Neural progenitor cell (in vitro differentiated cells): Measurements from ENCODE around the gene PPAT. TPM values are rescaled to one million over a fixed set of nuclear protein-coding genes. Genes with fewer than 3 reads are reported as not detected.

Source experiments
- DNase-seq: peaks from one replicate; pipeline ENCODE4 v3.0.0-alpha.2; 2016; ENCODE audit warnings: low spot score
- H2AFZ ChIP-seq: fragments of 200-600 bp; sonication (generic); replicated peaks from 2 replicates; pipeline ENCODE4 v1.6.1; 2016; ENCODE audit warnings: antibody characterized with exemption
- H3F3A ChIP-seq: fragments of 200-600 bp; sonication (generic); 2 replicates; pipeline ENCODE4 v1.6.1; 2016; ENCODE audit warnings: antibody characterized with exemption, low read depth
- H3K27ac ChIP-seq: fragments of 200-600 bp; sonication (generic); 2 replicates; pipeline ENCODE4 v1.5.1; 2016; ENCODE audit warnings: mild to moderate bottlenecking
- H3K27me3 ChIP-seq: fragments of 200-600 bp; sonication (generic); 2 replicates; pipeline ENCODE4 v1.6.1; 2016; ENCODE audit warnings: mild to moderate bottlenecking, moderate library complexity
- H3K36me3 ChIP-seq: fragments of 200-600 bp; sonication (generic); 2 replicates; pipeline ENCODE4 v1.5.1; 2016
- H3K4me1 ChIP-seq: fragments of 200-600 bp; sonication (generic); 2 replicates; pipeline ENCODE4 v1.6.1; 2016; ENCODE audit warnings: mixed run types
- H3K4me2 ChIP-seq: fragments of 200-600 bp; sonication (generic); 2 replicates; pipeline ENCODE4 v1.6.1; 2016
- H3K4me3 ChIP-seq: fragments of 200-600 bp; sonication (generic); 2 replicates; pipeline ENCODE4 v1.5.1; 2016
- H3K79me2 ChIP-seq: fragments of 200-600 bp; sonication (generic); 2 replicates; pipeline ENCODE4 v1.6.1; 2016; ENCODE audit warnings: low read depth
- H3K9ac ChIP-seq: fragments of 200-600 bp; sonication (generic); 2 replicates; pipeline ENCODE4 v1.6.1; 2016
- H3K9me3 ChIP-seq: fragments of 200-600 bp; sonication (generic); 2 replicates; pipeline ENCODE4 v1.5.1; 2016; ENCODE audit warnings: low read depth
- H4K20me1 ChIP-seq: fragments of 200-600 bp; sonication (generic); 2 replicates; pipeline ENCODE4 v1.6.1; 2016; ENCODE audit warnings: low read depth
- H3K27ac Mint-ChIP-seq: 3 replicates; pipeline ENCODE4 v1.8.0; 2021; ENCODE audit warnings: mixed read lengths
- H3K27me3 Mint-ChIP-seq: 2 replicates; pipeline ENCODE4 v1.8.0; 2022; ENCODE audit warnings: low read depth, mild to moderate bottlenecking, inconsistent platforms, moderate library complexity, mixed read lengths; ENCODE audit not compliant: insufficient read depth
- H3K36me3 Mint-ChIP-seq: 3 replicates; pipeline ENCODE4 v1.8.0; 2021; ENCODE audit warnings: mixed read lengths
- H3K4me1 Mint-ChIP-seq: 3 replicates; pipeline ENCODE4 v1.8.0; 2021; ENCODE audit warnings: mixed read lengths
- H3K4me3 Mint-ChIP-seq: 3 replicates; pipeline ENCODE4 v1.8.0; 2021; ENCODE audit warnings: mild to moderate bottlenecking, moderate library complexity, mixed read lengths
- H3K9me3 Mint-ChIP-seq: 3 replicates; pipeline ENCODE4 v1.8.0; 2020; ENCODE audit warnings: mixed read lengths
- EZH2 ChIP-seq: fragments of 200-600 bp; sonication (generic); IDR thresholded peaks from 2 replicates; pipeline ENCODE4 v1.6.1; 2017; ENCODE audit warnings: antibody characterized with exemption, mild to moderate bottlenecking, moderate library complexity
- EZH2phosphoT487 ChIP-seq: fragments of 200-600 bp; sonication (generic); IDR thresholded peaks from 2 replicates; pipeline ENCODE4 v1.6.1; 2017; ENCODE audit warnings: antibody characterized with exemption
- total RNA-seq: library from RNA; depleted of rRNA; stranded (reverse); fragments of >200 nt; gene quantifications from 2 replicates; pipeline ENCODE4 v1.2.3, GENCODE V29; 2015; ENCODE audit warnings: low replicate concordance
- TF ChIP-seq, protein P1 (sequence below): fragments of 200-600 bp; sonication (generic); IDR thresholded peaks from 2 replicates; pipeline ENCODE4 v1.5.1; 2017; ENCODE audit warnings: antibody characterized with exemption, mild to moderate bottlenecking

The PPAT gene
- total RNA-seq, 1 donor from 2014 or later: 108 TPM

DNA sequence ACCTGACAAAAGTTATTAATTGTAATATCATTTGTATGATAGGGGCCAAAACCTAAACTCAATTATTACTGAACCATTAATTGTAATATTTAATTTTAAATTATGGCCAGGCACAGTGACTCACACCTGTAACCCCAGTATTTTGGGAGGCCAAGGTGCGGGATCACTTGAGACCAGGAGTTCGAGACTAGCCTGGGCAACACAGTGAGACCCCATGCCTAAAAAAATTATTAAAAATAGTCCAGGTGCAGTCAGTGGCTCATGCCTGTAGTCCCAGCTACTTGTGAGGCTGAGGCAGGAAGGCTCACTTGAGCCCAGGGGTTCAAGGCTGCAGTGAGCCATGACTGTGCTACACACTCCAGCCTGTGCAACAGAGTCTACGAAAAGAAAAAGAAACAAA, 18.0 kb downstream of the PPAT start:
- no peak for DNase-seq
- H3K4me2 ChIP-seq: no peak overlapping the region
- H3K27me3 Mint-ChIP-seq: no peaks in the 10 kb centered on the region
- H3K4me3 ChIP-seq: no peak overlapping the region
- no peak overlapping the region for H3K4me3 Mint-ChIP-seq
- H3K9me3 Mint-ChIP-seq: no peaks in the 10 kb centered on the region
- H4K20me1 ChIP-seq: peaks cover 36% of the 10 kb centered on the region
- H3K27ac ChIP-seq: no peak overlapping the region
- H3K27ac Mint-ChIP-seq: no peak overlapping the region
- TF ChIP-seq EZH2: no peak
- TF ChIP-seq, protein P1, sequence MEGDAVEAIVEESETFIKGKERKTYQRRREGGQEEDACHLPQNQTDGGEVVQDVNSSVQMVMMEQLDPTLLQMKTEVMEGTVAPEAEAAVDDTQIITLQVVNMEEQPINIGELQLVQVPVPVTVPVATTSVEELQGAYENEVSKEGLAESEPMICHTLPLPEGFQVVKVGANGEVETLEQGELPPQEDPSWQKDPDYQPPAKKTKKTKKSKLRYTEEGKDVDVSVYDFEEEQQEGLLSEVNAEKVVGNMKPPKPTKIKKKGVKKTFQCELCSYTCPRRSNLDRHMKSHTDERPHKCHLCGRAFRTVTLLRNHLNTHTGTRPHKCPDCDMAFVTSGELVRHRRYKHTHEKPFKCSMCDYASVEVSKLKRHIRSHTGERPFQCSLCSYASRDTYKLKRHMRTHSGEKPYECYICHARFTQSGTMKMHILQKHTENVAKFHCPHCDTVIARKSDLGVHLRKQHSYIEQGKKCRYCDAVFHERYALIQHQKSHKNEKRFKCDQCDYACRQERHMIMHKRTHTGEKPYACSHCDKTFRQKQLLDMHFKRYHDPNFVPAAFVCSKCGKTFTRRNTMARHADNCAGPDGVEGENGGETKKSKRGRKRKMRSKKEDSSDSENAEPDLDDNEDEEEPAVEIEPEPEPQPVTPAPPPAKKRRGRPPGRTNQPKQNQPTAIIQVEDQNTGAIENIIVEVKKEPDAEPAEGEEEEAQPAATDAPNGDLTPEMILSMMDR: no peak
- TF ChIP-seq EZH2phosphoT487: no peak
- peaks cover 9% of the 10 kb centered on the region for H3K36me3 Mint-ChIP-seq
- H3K27me3 ChIP-seq: no peaks in the 10 kb centered on the region
- H3K79me2 ChIP-seq: peaks cover 100% of the 10 kb centered on the region
- no peaks in the 10 kb centered on the region for H3K36me3 ChIP-seq
- no peaks in the 10 kb centered on the region for H3F3A ChIP-seq
- no peak overlapping the region for H2AFZ ChIP-seq
- H3K9me3 ChIP-seq: no peaks in the 10 kb centered on the region
- H3K9ac ChIP-seq: no peak overlapping the region
- H3K4me1 Mint-ChIP-seq: peaks cover 2% of the 10 kb centered on the region
- H3K4me1 ChIP-seq: no peaks in the 10 kb centered on the region

DNA sequence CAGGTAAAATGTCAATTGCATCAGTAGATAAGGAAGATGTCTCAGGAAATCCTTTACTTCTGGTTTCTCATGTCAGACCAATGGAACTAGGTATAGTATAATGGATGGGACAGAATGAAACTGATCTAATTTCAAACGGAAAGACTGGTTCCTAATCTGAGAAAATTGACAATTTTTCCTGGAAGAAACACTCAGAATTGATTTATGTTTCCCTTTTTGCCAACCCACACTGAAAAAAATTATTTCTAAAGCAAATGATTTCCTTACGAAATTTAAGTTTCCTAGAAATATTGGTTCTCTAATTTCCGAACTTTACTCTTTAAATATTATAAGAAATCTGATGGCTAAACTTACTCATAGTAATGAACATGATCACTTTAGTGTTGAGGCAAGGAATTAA, 19.1 kb downstream of the PPAT start:
- Histone ChIP-seq H3K9me3 (no peaks in the 10 kb centered on the region), H3K9ac (no peak overlapping the region), H3F3A (peaks cover 3% of the 10 kb centered on the region), H3K4me1 (peaks cover 6% of the 10 kb centered on the region), H3K27me3 (no peaks in the 10 kb centered on the region), H3K36me3 (no peaks in the 10 kb centered on the region), H3K27ac (peak overlapping the region; percentile 1), H4K20me1 (peaks cover 46% of the 10 kb centered on the region), H3K4me3 (no peak overlapping the region), H3K79me2 (peaks cover 100% of the 10 kb centered on the region), H3K4me2 (no peak overlapping the region), H2AFZ (no peak overlapping the region)
- Mint-ChIP-seq H3K27me3 (no peaks in the 10 kb centered on the region), H3K9me3 (no peaks in the 10 kb centered on the region), H3K4me3 (no peak overlapping the region), H3K27ac (no peak overlapping the region), H3K36me3 (peaks cover 6% of the 10 kb centered on the region), H3K4me1 (peaks cover 7% of the 10 kb centered on the region)
- DNase-seq: no peak
- TF ChIP-seq EZH2phosphoT487: no peak
- no peak for TF ChIP-seq EZH2
- TF ChIP-seq, protein P1: no peak

DNA sequence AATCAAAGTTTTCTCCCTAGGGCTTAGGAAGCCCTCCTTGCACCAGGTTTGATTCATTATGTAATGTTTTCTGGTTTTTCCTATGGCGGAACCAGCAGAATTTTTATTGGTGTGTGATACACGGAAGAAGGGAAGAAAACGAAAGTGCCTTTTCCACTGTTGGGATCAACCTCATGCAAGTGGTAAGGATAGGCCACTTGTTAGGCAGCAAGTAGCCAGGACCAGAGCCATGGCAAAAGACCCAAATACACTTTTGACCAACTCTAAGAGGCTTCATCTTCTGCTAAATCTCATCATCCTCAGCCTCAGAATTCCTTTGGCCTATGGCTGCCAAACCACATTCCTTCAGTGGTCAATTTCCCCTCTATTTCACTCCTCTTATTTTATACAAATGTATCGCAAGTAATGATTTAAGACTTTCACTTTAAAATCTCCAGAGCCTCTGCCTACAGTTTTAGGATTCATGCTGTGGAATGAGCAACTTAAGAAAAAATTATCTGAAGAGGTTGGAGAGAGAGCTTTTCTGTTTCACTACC, 21.2 kb downstream of the PPAT start:
- peaks cover 24% of the 10 kb centered on the region for H3F3A ChIP-seq
- Mint-ChIP-seq H3K4me3 (no peak overlapping the region), H3K36me3 (no peaks in the 10 kb centered on the region), H3K27ac (no peak overlapping the region), H3K27me3 (no peaks in the 10 kb centered on the region), H3K9me3 (no peaks in the 10 kb centered on the region), H3K4me1 (peaks cover 22% of the 10 kb centered on the region)
- H4K20me1 ChIP-seq: peaks cover 57% of the 10 kb centered on the region
- TF ChIP-seq EZH2: no peak
- TF ChIP-seq EZH2phosphoT487: no peak
- TF ChIP-seq, protein P1: no peak
- DNase-seq: no peak
- peaks cover 100% of the 10 kb centered on the region for H3K79me2 ChIP-seq
- H3K4me3 ChIP-seq: no peak overlapping the region
- no peak overlapping the region for H3K9ac ChIP-seq
- H2AFZ ChIP-seq: no peak overlapping the region
- H3K36me3 ChIP-seq: no peaks in the 10 kb centered on the region
- no peak overlapping the region for H3K27ac ChIP-seq
- no peaks in the 10 kb centered on the region for H3K9me3 ChIP-seq
- H3K4me1 ChIP-seq: peaks cover 27% of the 10 kb centered on the region
- H3K27me3 ChIP-seq: no peaks in the 10 kb centered on the region
- no peak overlapping the region for H3K4me2 ChIP-seq
